Right lobe of liver (tissue), 6 donors: ENCODE results near the gene UCK2. TPM values are rescaled to one million over a fixed set of nuclear protein-coding genes. Genes with fewer than 3 reads are reported as not detected.

Experiments used
- ATAC-seq, 4 donors: fragments of 200-7000 bp; cut with Tn5 transposase; one replicate each; pipeline ENCODE4 v1.9.1; 2020; ENCODE audit warnings: mild to moderate bottlenecking in 4 of 4, moderate library complexity in 4 of 4
- DNase-seq, 3 donors: peaks; one replicate each; pipeline ENCODE4 v3.0.0-alpha.2; 2020
- H3K27ac ChIP-seq, 3 donors: fragments of 200-600 bp; one replicate each; pipeline ENCODE4 v1.8.0; 2022
- H3K27me3 ChIP-seq, 2 donors: fragments of 200-600 bp; one replicate each; pipeline ENCODE4 v1.8.0; 2022
- H3K36me3 ChIP-seq, 4 donors: fragments of 200-600 bp; sonication (generic) in 1 of 4; one replicate each; pipeline versions ENCODE4 v1.5.1 to v1.8.0; 2017 to 2022; ENCODE audit warnings: control low read depth in 1 of 4
- H3K4me1 ChIP-seq, 4 donors: fragments of 200-600 bp; sonication (generic) in 1 of 4; one replicate each; pipeline versions ENCODE4 v1.5.1 to v1.8.0; 2017 to 2022; ENCODE audit warnings: control low read depth in 1 of 4
- H3K4me3 ChIP-seq, 3 donors: fragments of 200-600 bp; one replicate each; pipeline ENCODE4 v1.8.0; 2022
- H3K9me3 ChIP-seq, 4 donors: fragments of 200-600 bp; sonication (generic) in 1 of 4; one replicate each; pipeline versions ENCODE4 v1.5.1 to v1.8.0; 2017 to 2022; ENCODE audit warnings: control low read depth in 1 of 4
- POLR2A ChIP-seq: fragments of 450-650 bp; IDR thresholded peaks from one replicate; pipeline ENCODE4 v1.6.1; 2017; ENCODE audit warnings: antibody characterized with exemption, mild to moderate bottlenecking
- WGBS: methylation state at CpG from one replicate; pipeline ENCODE4 v1.1.6; 2018; ENCODE audit warnings: low coverage, low lambda C conversion rate; ENCODE audit not compliant: insufficient coverage; ENCODE audit errors: missing lambda C conversion rate; 5-methylcytosine and 5-hydroxymethylcytosine counted together
- intact Hi-C, 2 donors: fragments of 100-400 bp; cut with DNase I; formaldehyde crosslinking; loops; one replicate each; pipeline versions ENCODE4 v1.11.2 to v1.14.1; 2022
- total RNA-seq, 6 experiments: library from RNA; depleted of rRNA in 2 of 6; stranded (reverse); fragments of >200 nt in 2 of 6; fragmentation: NEBNext Ultra II Directional in 3 of 6; extraction: Animal tissue kit (Norgen Biotek cat#: 25700) in 3 of 6; gene quantifications; one replicate each; pipeline versions ENCODE4 v1.1.0 to v1.2.4, GENCODE V29; 2016 to 2023
- TF ChIP-seq, protein P1 (sequence below), 4 donors: fragments of 200-600 bp in 3 of 4; fragments of 450-650 bp in 1 of 4; IDR thresholded peaks; one replicate each; pipeline versions ENCODE4 v1.5.1 to v1.8.0; 2016 to 2022; ENCODE audit warnings: antibody characterized with exemption in 4 of 4, mild to moderate bottlenecking in 2 of 4
- donor health status: DM: no; HTN: yes; CAD: no.
- donor health status: DM: no; HTN: no; CAD: no.
- donor health status: DM: no; HTN: no; CAD: no.
- donor health status: DM: no; HTN: yes; CAD: no.
- donor health status: DM: no; HTN: yes; CAD: no.

Gene UCK2
- total RNA-seq, 6 experiments from 2014 or later = 8.4 to 22.9 (median 10.4) TPM

DNA sequence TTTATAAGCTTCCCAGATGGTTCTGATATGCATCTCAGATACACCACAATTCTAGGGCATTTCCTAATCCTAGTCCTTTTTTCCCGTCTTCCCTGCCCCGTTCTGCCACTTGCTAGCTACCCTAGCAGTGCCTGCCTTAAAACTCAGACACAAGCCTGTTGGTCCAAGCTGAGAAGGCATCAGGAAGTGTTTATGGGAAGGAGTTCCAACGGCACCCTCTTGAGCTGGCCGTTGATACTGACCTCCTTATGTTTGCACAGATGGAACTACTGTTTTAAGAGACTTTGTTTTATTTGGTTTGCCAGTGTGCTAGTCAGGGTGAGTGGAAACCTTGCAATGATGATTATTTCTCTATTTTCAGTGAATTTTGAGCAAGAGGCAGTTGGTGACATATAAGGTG, 67.2 kb downstream of the UCK2 start:
- Histone ChIP-seq H3K36me3 (peaks cover 0 to 3% (median 0%) of the 10 kb centered on the region in 4 donors), H3K27me3 (no peaks in the 10 kb centered on the region), H3K4me1 (peaks cover 0 to 12% (median 0%) of the 10 kb centered on the region in 4 donors), H3K27ac (no peak overlapping the region), H3K4me3 (no peak overlapping the region), H3K9me3 (no peaks in the 10 kb centered on the region)
- TF ChIP-seq POLR2A = no peak
- TF ChIP-seq, protein P1, sequence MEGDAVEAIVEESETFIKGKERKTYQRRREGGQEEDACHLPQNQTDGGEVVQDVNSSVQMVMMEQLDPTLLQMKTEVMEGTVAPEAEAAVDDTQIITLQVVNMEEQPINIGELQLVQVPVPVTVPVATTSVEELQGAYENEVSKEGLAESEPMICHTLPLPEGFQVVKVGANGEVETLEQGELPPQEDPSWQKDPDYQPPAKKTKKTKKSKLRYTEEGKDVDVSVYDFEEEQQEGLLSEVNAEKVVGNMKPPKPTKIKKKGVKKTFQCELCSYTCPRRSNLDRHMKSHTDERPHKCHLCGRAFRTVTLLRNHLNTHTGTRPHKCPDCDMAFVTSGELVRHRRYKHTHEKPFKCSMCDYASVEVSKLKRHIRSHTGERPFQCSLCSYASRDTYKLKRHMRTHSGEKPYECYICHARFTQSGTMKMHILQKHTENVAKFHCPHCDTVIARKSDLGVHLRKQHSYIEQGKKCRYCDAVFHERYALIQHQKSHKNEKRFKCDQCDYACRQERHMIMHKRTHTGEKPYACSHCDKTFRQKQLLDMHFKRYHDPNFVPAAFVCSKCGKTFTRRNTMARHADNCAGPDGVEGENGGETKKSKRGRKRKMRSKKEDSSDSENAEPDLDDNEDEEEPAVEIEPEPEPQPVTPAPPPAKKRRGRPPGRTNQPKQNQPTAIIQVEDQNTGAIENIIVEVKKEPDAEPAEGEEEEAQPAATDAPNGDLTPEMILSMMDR (IDR thresholded peaks at IDR 0.05) = no peak
- intact Hi-C loops = no loop called here
- WGBS = 62% methylated on average over 3 of the region's 4 CpGs
- ATAC-seq (no peak), DNase-seq (no peak)

DNA sequence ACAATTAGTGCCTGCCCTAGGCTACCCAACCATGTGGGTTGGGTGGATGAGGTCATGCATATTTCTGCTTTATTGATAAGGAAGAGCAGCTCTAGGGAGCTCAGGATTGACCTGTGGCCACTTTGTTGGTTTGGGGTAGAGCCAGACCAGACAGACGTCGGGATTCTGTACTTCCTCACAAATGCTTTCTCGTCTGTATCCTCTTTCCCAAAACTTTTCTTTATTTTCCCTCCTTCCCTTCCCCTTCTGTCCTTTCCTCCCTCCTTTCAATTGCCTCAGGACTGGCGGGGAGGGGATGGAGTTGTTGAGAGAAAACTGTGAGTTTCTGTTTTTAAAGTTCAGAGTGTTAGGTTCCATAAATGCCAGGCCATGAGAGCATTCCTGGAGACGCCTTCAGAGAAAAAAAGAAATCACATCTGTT, 68.0 kb downstream of the UCK2 start:
- TF ChIP-seq POLR2A = no peak
- TF ChIP-seq, protein P1 (IDR thresholded peaks at IDR 0.05) = no peak
- H3K27ac ChIP-seq = no peak overlapping the region

DNA sequence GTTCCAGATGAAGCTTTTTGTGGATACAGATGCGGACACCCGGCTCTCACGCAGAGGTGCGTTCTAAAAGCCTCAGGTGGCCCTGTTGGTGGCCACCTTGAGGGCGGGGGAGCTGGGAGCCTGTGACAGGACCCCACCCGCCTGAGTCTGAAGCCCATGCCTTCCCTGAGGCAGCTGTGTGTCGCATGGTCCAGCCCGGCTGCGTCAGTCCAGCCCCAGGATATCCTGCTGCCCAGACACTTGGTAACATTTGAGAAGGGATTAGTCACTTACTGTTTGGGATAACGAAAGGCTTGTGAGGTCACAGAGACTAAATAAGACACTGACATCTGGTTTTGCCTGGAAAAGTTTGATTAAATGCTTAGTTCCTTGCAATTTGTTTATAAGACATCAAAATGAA, 68.9 kb downstream of the UCK2 start:
- TF ChIP-seq POLR2A = no peak
- TF ChIP-seq, protein P1 (IDR thresholded peaks at IDR 0.05) = no peak
- Histone ChIP-seq H3K4me1 (peaks cover 0 to 3% (median 0%) of the 10 kb centered on the region in 4 donors), H3K27ac (peak overlapping the region in 1 of 3 donors; percentile 22), H3K36me3 (peaks cover 0 to 3% (median 0%) of the 10 kb centered on the region in 4 donors), H3K4me3 (no peak overlapping the region), H3K9me3 (no peaks in the 10 kb centered on the region), H3K27me3 (no peaks in the 10 kb centered on the region)
- peak in 1 of 3 donors; percentile 40 for DNase-seq
- intact Hi-C loops = no loop called here
- WGBS = 48% methylated on average over 3 of the region's 10 CpGs
- peak in 2 of 4 donors; percentile 15 to 60 for ATAC-seq

More for the DNA sequence above, 68.0 kb downstream of the UCK2 start:
- peak in 1 of 4 donors; percentile 87 for ATAC-seq
- WGBS = 43% methylated on average over 5 of the region's 5 CpGs
- no peak for DNase-seq
- Histone ChIP-seq H3K9me3 (no peaks in the 10 kb centered on the region), H3K36me3 (peaks cover 0 to 3% (median 0%) of the 10 kb centered on the region in 4 donors), H3K4me3 (no peak overlapping the region), H3K4me1 (peaks cover 0 to 10% (median 0%) of the 10 kb centered on the region in 4 donors), H3K27me3 (no peaks in the 10 kb centered on the region)
- intact Hi-C loops = no loop called here

DNA sequence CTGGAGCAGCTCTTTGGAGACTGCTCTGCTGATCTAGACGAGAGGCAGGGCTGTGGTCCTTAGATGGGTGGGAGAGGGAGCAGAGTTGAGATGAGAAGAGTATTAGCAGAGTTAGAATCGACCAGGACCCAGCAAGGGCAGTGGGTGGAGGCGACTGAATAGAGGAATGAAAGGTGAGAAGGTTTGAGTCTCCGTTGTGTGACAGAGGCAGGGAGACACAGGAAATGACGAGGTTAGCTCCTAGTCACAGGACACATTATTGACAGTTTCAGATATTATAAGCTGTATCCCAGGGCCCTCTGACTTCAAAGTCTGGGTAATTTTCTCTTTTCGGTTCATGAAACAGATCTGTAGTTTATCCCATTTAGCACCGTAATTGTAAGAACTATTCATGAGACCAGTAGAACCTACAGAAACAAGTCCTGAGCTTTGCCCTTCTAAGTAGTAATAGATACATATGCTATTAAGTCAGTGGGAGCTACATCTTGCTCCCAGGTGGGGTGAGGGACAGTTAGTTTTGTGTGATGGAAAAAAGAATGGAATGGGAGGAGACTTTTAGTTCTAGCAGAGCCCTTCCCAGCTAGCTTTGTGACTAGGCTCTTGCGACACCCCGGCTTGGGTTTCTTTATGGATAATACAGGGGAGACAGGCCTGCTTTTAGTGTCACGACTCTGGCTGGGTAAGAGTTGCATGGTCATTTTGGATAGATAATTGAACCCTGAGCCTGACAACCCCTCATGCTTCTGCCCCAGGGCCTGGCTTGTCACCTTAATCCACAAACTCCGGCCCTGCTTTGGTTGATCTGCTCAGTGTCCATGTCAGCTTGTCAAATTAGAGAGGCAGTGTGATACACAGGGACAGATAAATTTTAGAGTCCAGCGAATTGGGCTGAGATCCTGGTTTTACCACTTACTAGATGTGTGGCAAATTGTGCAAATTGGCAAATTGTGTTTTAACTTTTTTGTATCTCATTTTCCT, 70.2 kb downstream of the UCK2 start:
- DNase-seq (no peak), ATAC-seq (no peak)
- Histone ChIP-seq H3K36me3 (peaks cover 0 to 3% (median 0%) of the 10 kb centered on the region in 4 donors), H3K27ac (no peak overlapping the region), H3K27me3 (no peaks in the 10 kb centered on the region), H3K4me1 (peaks cover 0 to 3% (median 0%) of the 10 kb centered on the region in 4 donors), H3K9me3 (no peaks in the 10 kb centered on the region), H3K4me3 (no peak overlapping the region)
- intact Hi-C loops = no loop called here
- WGBS = 78% methylated on average over 10 of the region's 12 CpGs
- TF ChIP-seq, protein P1 (IDR thresholded peaks at IDR 0.05) = no peak
- no peak for TF ChIP-seq POLR2A
